Thyroid gland (tissue), 4 donors: ENCODE data around the gene C9orf72. TPM values are rescaled to one million over a fixed set of nuclear protein-coding genes. Genes with fewer than 3 reads are reported as not detected.

ENCODE experiments used
- DNase-seq, 2 donors: peaks; one replicate each; pipeline ENCODE4 v3.0.0-alpha.2; 2019
- H3K27ac ChIP-seq, 3 donors: fragments of 200-600 bp; sonication (generic); 1 replicate in 2 of 3; 2 replicates in 1 of 3; pipeline ENCODE4 v1.5.1; 2016 to 2019; ENCODE audit warnings: mild to moderate bottlenecking in 1 of 3, moderate library complexity in 1 of 3
- H3K27me3 ChIP-seq: fragments of 200-600 bp; sonication (generic); one replicate; pipeline ENCODE4 v1.5.1; 2019
- H3K36me3 ChIP-seq, 2 donors: fragments of 200-600 bp; sonication (generic); one replicate each; pipeline ENCODE4 v1.5.1; 2016 to 2019
- H3K4me1 ChIP-seq, 2 donors: fragments of 200-600 bp; sonication (generic); one replicate each; pipeline ENCODE4 v1.5.1; 2017 to 2019
- H3K4me3 ChIP-seq, 3 donors: fragments of 200-600 bp; sonication (generic); replicated peaks in 1 of 3; 1 replicate in 2 of 3; 2 replicates in 1 of 3; pipeline ENCODE4 v1.5.1; 2016; ENCODE audit warnings: mild to moderate bottlenecking in 1 of 3
- H3K9me3 ChIP-seq: fragments of 200-600 bp; sonication (generic); one replicate; pipeline ENCODE4 v1.5.1; 2017
- POLR2A ChIP-seq, 2 donors: fragments of 450-650 bp; IDR thresholded peaks; one replicate each; pipeline ENCODE4 v1.6.1; 2017; ENCODE audit warnings: antibody characterized with exemption in 2 of 2, mild to moderate bottlenecking in 2 of 2, moderate library complexity in 1 of 2
- WGBS, 2 donors: methylation state at CpG; one replicate each; pipeline ENCODE4 v1.1.5; 2017; 5-methylcytosine and 5-hydroxymethylcytosine counted together
- intact Hi-C: fragments of 100-400 bp; cut with DNase I; formaldehyde crosslinking; loops from one replicate; pipeline ENCODE4 v1.15.1; 2023
- total RNA-seq, 4 donors: library from RNA; depleted of rRNA; stranded (reverse); fragments of >200 nt; gene quantifications; one replicate each; pipeline ENCODE4 v1.2.3, GENCODE V29; 2016
- TF ChIP-seq, protein P1 (sequence below), 6 experiments: fragments of 200-600 bp in 3 of 6; fragments of 450-650 bp in 3 of 6; sonication (generic) in 3 of 6; IDR thresholded peaks; one replicate each; pipeline ENCODE4 v1.5.1; 2016 to 2019; ENCODE audit warnings: antibody characterized with exemption in 6 of 6, mild to moderate bottlenecking in 2 of 6, inconsistent platforms in 1 of 6, moderate library complexity in 1 of 6

C9orf72 gene
- total RNA-seq, 4 donors from 2014 or later = 26.1 to 58.0 (median 49.5) TPM

DNA sequence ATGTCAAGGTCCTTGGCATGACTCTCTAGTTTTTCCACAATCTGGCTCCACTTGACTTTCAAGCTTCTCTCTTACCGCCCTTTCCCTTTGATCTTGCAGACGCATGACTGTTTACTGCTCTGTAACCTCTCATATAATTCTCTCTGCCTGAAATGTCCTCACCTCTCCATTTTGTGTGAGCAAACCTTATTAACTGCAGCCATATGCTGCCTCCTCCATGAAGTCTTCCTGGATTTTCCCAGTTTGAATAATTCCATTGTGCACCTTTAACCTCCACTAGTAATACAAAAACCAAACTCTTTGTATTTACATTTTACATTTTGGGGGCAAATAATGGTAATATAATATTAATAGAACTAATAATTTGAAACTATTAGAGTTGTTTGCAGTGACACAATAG, 9.5 kb upstream of the C9orf72 start:
- Histone ChIP-seq H3K4me3 (no peak overlapping the region), H3K9me3 (no peaks in the 10 kb centered on the region), H3K27ac (no peak overlapping the region), H3K27me3 (no peaks in the 10 kb centered on the region), H3K36me3 (no peaks in the 10 kb centered on the region), H3K4me1 (no peaks in the 10 kb centered on the region)
- no peak for TF ChIP-seq POLR2A (IDR thresholded peaks at IDR 0.05)
- TF ChIP-seq, protein P1, sequence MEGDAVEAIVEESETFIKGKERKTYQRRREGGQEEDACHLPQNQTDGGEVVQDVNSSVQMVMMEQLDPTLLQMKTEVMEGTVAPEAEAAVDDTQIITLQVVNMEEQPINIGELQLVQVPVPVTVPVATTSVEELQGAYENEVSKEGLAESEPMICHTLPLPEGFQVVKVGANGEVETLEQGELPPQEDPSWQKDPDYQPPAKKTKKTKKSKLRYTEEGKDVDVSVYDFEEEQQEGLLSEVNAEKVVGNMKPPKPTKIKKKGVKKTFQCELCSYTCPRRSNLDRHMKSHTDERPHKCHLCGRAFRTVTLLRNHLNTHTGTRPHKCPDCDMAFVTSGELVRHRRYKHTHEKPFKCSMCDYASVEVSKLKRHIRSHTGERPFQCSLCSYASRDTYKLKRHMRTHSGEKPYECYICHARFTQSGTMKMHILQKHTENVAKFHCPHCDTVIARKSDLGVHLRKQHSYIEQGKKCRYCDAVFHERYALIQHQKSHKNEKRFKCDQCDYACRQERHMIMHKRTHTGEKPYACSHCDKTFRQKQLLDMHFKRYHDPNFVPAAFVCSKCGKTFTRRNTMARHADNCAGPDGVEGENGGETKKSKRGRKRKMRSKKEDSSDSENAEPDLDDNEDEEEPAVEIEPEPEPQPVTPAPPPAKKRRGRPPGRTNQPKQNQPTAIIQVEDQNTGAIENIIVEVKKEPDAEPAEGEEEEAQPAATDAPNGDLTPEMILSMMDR (IDR thresholded peaks at IDR 0.05) = no peak
- no peak for DNase-seq
- WGBS, 2 donors = 64 to 68% methylated on average over 2 of the region's 2 CpGs
- intact Hi-C loops = no loop called here

DNA sequence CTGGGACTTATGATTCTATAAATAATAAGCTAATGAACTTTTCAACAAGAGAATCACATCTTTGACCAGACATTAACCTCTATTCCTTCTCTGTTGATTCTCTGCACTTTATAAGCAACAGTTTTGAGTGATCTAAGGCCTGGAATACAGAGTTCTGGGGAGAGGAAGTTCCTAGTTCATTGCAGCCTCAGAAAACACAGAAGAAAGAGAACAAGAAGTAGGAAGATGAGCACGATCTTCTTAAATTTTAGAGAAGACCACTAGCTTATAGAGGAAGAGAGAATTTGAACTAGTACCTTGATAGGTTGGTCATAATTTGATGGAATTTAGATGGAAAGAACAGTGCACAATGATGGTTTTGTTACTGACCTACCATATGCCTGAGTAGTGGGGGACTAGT, 8.5 kb upstream of the C9orf72 start:
- TF ChIP-seq, protein P1 (IDR thresholded peaks at IDR 0.05) = no peak
- TF ChIP-seq POLR2A (IDR thresholded peaks at IDR 0.05) = no peak
- intact Hi-C loops = no loop called here
- no peaks in the 10 kb centered on the region for H3K4me1 ChIP-seq
- H3K9me3 ChIP-seq = no peaks in the 10 kb centered on the region
- no peak for DNase-seq
- H3K36me3 ChIP-seq = no peaks in the 10 kb centered on the region
- no peak overlapping the region for H3K27ac ChIP-seq
- no peaks in the 10 kb centered on the region for H3K27me3 ChIP-seq
- no peak overlapping the region for H3K4me3 ChIP-seq
- 83 to 92% methylated on average over 1 of the region's 1 CpG for WGBS, 2 donors

DNA sequence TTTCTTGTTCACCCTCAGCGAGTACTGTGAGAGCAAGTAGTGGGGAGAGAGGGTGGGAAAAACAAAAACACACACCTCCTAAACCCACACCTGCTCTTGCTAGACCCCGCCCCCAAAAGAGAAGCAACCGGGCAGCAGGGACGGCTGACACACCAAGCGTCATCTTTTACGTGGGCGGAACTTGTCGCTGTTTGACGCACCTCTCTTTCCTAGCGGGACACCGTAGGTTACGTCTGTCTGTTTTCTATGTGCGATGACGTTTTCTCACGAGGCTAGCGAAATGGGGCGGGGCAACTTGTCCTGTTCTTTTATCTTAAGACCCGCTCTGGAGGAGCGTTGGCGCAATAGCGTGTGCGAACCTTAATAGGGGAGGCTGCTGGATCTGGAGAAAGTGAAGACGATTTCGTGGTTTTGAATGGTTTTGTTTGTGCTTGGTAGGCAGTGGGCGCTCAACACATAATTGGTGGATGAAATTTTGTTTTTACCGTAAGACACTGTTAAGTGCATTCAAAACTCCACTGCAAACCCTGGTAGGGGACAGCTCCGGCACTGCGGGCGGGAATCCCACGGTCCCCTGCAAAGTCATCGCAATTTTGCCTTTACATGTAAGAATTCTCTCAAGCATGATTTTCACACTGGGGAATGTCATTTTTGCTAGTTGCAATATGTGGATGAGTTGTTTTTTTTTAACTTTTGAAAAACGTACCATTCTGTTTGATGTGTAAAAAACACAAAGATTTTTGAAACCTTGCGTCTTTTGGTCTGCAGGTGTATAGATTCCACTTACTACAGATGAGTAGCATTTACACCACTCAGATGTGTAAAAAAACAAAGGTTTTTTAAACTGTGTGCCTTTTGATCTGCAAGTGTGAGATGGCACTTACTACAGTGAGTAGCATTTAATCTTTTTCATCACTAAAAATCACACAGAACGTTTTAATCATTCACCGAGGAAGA, 631 bp upstream of the C9orf72 start:
- WGBS, 2 donors = 1% methylated on average over 35 of the region's 35 CpGs
- DNase-seq = peak; percentile 98 to 99
- H3K4me1 ChIP-seq = peaks cover 12 to 20% of the 10 kb centered on the region in 2 donors
- TF ChIP-seq, protein P1 (IDR thresholded peaks at IDR 0.05) = peak in 1 of 6 experiments; percentile 28
- peak in 1 of 2 donors; percentile 94 for TF ChIP-seq POLR2A (IDR thresholded peaks at IDR 0.05)
- H3K27me3 ChIP-seq = no peaks in the 10 kb centered on the region
- peak overlapping the region; percentile 12 to 95 (median 58) for H3K4me3 ChIP-seq
- peak overlapping the region; percentile 100 for H3K27ac ChIP-seq
- H3K36me3 ChIP-seq = no peaks in the 10 kb centered on the region
- intact Hi-C loops = no loop called here
- no peaks in the 10 kb centered on the region for H3K9me3 ChIP-seq

DNA sequence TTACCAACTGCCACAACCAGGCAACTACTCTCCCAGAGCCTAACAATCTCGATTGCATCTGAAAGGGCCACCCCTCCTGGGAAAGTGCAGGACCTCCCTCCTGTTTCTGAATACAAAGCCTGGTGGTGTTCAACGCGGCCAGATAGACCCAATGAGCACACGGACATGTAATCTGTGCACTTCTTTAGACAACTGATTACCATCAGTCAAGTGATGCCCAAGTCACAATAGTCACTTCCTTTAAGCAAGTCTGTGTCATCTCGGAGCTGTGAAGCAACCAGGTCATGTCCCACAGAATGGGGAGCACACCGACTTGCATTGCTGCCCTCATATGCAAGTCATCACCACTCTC, 739 bp downstream of the C9orf72 start:
- intact Hi-C loops = no loop called here
- TF ChIP-seq, protein P1 (IDR thresholded peaks at IDR 0.05) = no peak
- TF ChIP-seq POLR2A (IDR thresholded peaks at IDR 0.05) = peak in 1 of 2 donors; percentile 66
- Histone ChIP-seq H3K27me3 (no peaks in the 10 kb centered on the region), H3K4me1 (peaks cover 12 to 20% of the 10 kb centered on the region in 2 donors), H3K36me3 (no peaks in the 10 kb centered on the region), H3K27ac (peak overlapping the region; percentile 100), H3K4me3 (peak overlapping the region; percentile 85 to 95 (median 89)), H3K9me3 (no peaks in the 10 kb centered on the region)
- WGBS, 2 donors = 2% methylated on average over 6 of the region's 6 CpGs
- peak; percentile 50 to 65 for DNase-seq

DNA sequence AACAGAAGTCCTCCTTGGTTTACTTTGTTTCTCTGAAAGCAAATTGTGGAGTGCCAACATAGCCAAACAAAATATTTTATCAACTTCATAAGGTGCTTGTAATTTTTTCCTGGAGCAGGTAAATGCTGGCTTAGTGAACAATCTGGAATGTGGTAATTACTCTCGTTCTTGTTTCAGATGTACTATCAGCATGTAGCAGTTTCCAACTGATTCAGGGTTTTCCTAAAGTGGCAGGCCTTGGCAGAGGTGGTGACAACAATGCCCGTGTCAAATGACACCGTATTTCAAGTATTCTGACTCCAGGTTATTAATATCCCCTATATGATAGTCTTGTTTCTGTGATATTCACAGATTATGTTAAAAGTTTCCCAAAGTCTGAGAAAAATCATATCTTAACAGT, 1.2 kb downstream of the C9orf72 start:
- no peak for TF ChIP-seq POLR2A (IDR thresholded peaks at IDR 0.05)
- TF ChIP-seq, protein P1 (IDR thresholded peaks at IDR 0.05) = no peak
- 29 to 31% methylated on average over 3 of the region's 3 CpGs for WGBS, 2 donors
- intact Hi-C loops = no loop called here

More for the DNA sequence above, 1.2 kb downstream of the C9orf72 start:
- Histone ChIP-seq H3K9me3 (no peaks in the 10 kb centered on the region), H3K36me3 (no peaks in the 10 kb centered on the region), H3K4me1 (peaks cover 12 to 20% of the 10 kb centered on the region in 2 donors), H3K27me3 (no peaks in the 10 kb centered on the region), H3K4me3 (peak overlapping the region in 1 of 3 donors; percentile 95), H3K27ac (peak overlapping the region; percentile 100)
- DNase-seq = peak; percentile 37 to 50
